CD4-positive, alpha-beta T cell treated with Interleukin-6 for 4 hours (primary cell): ENCODE measurements around the gene ZP4.
"Not testable (repeated sequence)": the region's sequence is repeated elsewhere in the genome, so short reads cannot be mapped to it uniquely, and the experiment has no call there.

Experiments
- DNase-seq: peaks from one replicate; pipeline ENCODE4 v3.0.0-alpha.2; 2020; ENCODE audit warnings: mixed read lengths

Gene ZP4

DNA sequence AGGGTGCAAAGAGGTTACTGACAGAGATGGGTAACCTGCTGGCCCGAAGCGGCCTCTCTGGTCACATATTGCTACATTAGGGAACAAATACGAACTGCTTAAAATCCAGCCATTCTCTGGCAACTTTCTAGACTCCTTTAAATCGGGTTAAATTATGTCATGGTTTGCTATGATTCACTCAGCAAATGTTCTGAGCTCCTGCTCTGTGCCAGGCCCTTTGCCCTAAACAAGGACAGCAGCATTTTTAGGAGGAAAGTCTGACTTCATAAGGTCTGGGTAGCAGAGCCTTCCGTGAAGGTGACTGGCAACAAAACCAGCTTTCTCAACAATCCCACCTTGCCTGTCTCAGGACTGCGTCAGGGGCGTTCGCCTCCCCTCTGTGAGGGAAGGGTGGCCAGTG lies 15.4 kb downstream of the ZP4 start:
- no peak for DNase-seq

- DNase-seq: no peak
Measured at GRCh38 chr1:237873487-237874211, 17.1 kb downstream of the ZP4 start.

- DNase-seq: no peak
Measured at GRCh38 chr1:237868817-237869600, 21.7 kb downstream of the ZP4 start.

DNA sequence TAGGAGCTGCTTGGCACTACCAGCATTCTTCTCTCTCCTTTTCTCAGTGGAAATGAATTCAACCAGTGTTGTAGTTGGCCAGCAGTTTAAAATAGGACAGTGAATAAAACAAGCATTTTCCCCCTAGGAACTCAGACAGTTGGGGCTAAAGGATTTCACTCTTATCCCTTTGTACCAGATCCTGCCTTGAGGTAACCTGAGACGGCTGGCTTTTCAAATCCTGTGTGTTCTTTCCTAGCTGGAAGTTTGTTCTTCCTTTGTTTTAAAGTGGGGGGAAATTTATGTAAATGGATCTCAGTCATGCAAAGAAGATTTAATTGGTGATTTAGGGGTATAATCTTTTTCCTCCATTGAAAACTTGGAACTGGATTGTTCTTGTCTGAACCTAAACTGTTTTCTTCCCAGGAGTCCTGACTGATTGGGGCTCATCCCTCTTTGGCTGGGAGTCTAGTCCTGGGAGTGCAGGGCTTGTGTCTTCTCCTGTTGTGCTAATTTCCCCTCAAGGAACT lies 23.3 kb downstream of the ZP4 start:
- DNase-seq: no peak

- DNase-seq: no peak
Measured at GRCh38 chr1:237864338-237865244, 26.1 kb downstream of the ZP4 start.

DNA sequence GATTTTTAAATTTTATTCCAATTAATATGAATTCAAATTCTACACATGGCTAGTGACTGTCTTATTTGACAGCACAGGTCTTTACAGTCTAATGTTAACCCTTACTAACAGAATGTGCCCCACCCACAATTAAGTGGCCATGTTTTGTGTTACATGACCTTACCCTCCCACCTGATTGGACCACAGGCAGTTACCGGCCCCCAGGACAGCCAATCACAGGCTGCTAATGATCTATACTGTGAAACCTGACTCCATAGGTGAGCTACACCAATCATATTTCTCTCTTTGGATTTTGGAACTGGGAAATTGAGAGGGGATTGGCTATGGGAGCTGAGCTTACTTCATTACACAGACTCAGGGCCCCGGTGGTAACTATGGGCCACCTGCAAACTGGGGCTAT lies 27.5 kb downstream of the ZP4 start:
- no peak for DNase-seq

DNA sequence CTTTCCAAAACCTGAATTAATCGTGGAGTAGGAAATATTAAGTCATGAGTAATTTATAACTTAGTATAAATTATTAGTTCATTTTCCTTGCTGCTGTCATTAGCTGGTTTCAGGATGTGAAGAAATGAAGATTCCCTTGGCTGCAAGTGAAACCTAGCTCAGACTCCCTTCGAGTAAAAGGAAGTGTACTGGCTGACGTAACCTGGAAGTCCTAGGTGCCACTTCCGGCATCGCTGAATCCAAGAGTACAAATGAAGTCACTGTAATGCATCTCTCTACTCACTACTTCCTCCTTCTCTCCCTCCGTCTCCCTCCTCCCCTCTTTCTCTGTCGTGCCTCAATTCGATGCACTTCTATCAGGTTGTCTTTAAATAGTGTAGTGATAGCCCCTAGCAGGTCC lies 28.8 kb downstream of the ZP4 start:
- DNase-seq: no peak

DNA sequence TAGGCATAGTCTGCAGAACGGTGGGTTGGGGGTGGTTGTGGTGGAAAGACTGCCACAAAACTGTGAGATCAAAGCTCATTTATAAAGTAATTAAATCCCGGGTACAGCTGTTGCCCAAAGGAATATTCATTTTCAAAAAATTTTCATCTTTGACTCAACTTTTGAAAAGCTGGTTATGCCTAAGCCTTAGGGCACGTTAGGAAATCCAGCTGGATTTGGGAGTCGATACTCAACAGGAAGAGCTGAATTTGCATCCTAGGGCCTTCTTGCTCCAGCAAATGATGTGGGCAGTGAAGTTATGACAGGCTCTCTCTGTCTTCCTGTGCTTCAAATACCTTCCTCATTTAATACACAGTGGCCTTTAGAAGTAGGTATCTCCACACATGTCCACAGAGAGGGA lies 31.7 kb downstream of the ZP4 start:
- no peak for DNase-seq

GRCh38 chr1:237857455-237857854 lies 33.3 kb downstream of the ZP4 start:
- no peak for DNase-seq

DNA sequence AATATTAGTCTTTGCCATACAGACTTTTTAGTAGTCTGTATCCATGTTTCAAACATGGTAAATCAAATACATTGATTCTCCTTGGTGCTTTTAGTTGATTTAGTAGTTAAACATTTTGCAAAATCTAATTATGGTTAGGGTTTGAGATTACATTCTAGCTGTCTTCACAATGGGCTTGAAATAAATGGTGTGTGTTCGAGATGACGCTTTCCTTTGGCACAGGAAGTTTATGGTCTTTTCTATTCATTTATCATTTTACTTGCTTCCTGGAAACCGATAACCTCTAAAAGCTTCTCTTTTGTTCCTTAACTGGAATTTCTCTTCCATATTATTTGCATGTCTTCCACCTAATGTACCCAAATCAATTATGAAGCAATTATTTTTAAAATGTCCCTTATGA lies 38.4 kb downstream of the ZP4 start:
- no peak for DNase-seq

- DNase-seq: no peak
Measured at GRCh38 chr1:237851210-237851845, 39.4 kb downstream of the ZP4 start.

GRCh38 chr1:237843516-237843915 lies 47.2 kb downstream of the ZP4 start:
- DNase-seq: not testable (repeated sequence)

DNA sequence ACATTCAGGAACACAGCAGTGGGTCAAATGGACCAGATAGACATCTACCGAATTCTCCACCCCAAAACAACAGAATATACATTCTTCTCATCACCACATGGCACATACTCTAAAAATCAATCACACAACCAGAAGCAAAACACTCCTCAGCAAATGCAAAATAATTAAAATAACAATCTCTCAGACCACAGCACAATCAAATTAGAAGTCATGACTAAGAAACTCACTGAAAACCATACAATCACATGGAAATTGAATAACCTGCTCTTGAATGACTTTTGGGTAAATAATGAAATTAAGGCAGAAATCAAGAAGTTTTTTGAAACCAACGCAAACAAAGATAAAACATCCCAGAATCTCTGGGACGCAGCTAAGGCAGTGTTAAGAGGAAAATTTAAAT lies 49.2 kb downstream of the ZP4 start:
- no peak for DNase-seq

DNA sequence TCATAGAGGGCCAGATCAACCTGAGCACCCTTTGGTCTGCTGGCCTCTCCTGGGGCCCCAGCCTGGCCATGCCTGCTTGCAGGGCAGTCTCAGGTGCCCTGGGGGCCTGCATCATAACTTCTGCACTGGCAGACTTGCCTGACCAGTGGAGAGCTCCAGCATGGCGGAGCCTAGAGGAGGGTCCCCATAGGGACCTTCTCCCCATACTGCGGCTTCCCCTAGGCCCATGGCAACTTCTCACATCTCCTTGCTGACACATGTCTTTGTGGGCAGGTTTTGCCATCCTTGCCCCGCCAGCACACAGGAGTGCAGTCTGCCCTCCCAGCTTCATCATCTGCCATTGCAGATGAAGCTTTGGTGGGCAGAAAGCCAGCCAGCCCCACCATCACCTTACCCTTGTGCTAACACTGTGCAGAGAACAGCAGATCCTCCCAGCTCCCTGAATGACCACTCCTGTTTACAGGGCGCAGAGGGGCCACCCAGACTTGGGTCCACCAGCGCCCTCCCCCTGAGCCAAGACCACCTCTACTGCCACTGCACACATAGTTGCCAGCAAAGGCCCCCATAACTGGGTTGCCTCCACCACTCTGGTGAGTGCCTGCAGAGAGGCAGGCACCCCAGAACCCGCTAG lies 51.7 kb downstream of the ZP4 start:
- no peak for DNase-seq

- DNase-seq: no peak
Measured at GRCh38 chr1:237838320-237838719, 52.4 kb downstream of the ZP4 start.

GRCh38 chr1:237834461-237834860 lies 56.3 kb downstream of the ZP4 start:
- DNase-seq: no peak

DNA sequence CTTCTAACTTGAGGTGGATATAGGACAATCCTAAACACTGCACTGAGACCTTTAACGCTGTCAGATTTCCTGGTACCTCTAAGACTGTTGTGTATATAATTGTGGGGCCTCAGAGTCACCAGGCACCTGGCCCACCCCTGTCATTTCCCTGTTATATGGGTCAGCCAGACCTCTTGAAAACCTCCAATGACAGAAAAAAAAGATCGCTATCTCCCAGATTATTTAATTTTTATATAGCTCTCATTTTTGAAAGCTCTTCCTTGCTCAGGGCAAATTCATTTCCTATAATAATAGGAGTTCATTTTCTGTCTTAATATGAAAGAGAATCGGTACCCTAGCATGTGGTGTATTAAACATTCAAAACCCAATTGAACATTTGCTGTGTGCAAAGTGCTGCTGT lies 56.7 kb downstream of the ZP4 start:
- no peak for DNase-seq

- DNase-seq: no peak
Measured at GRCh38 chr1:237832858-237833257, 57.9 kb downstream of the ZP4 start.
